Neural cell (in vitro differentiated cells): ENCODE results near the gene CFAP221. TPM values are rescaled to one million over a fixed set of nuclear protein-coding genes. Genes with fewer than 3 reads are reported as not detected.
"Not testable (repeated sequence)": the region's sequence is repeated elsewhere in the genome, so short reads cannot be mapped to it uniquely, and the experiment has no call there.

Source experiments
- H2AFZ ChIP-seq: fragments of 200-600, 300-800 bp; sonication (generic), shearing (Covaris generic); 2 replicates; pipeline ENCODE4 v1.6.0; 2014; ENCODE audit warnings: low read depth, mild to moderate bottlenecking, antibody characterized with exemption, low read length, moderate library complexity
- H3F3A ChIP-seq: fragments of 200-600 bp; shearing (Covaris generic); 2 replicates; pipeline ENCODE4 v1.6.1; 2016; ENCODE audit warnings: mild to moderate bottlenecking, moderate library complexity, mixed read lengths, antibody characterized with exemption, low read length; ENCODE audit not compliant: insufficient read depth, poor library complexity, severe bottlenecking
- H3K27ac ChIP-seq: fragments of 200-600, 300-800 bp; sonication (generic), shearing (Covaris generic); 2 replicates; pipeline ENCODE4 v1.5.1; 2014; ENCODE audit warnings: mild to moderate bottlenecking, low read length, moderate library complexity
- H3K27me3 ChIP-seq: fragments of 300-800, 200-600 bp; sonication (generic), shearing (Covaris generic); 2 replicates; pipeline ENCODE4 v1.6.0; 2014; ENCODE audit warnings: mild to moderate bottlenecking, low read depth, low read length, moderate library complexity; ENCODE audit not compliant: insufficient read depth
- H3K36me3 ChIP-seq: fragments of 300-800, 200-600 bp; sonication (generic), shearing (Covaris generic); 2 replicates; pipeline ENCODE4 v1.5.1; 2014; ENCODE audit warnings: mild to moderate bottlenecking, antibody characterized with exemption, low read length, moderate library complexity; ENCODE audit not compliant: insufficient read depth
- H3K4me2 ChIP-seq: fragments of 300-800, 200-600 bp; sonication (generic), shearing (Covaris generic); 2 replicates; pipeline ENCODE4 v1.6.0; 2014; ENCODE audit warnings: mild to moderate bottlenecking, low read length
- H3K4me3 ChIP-seq: fragments of 300-800, 200-600 bp; sonication (generic), shearing (Covaris generic); 2 replicates; pipeline ENCODE4 v1.5.1; 2014; ENCODE audit warnings: mild to moderate bottlenecking, low read length, moderate library complexity
- H3K79me2 ChIP-seq: fragments of 200-600 bp; shearing (Covaris generic); replicated peaks from 2 replicates; pipeline ENCODE4 v1.6.0; 2014; ENCODE audit warnings: mild to moderate bottlenecking, low read length, moderate library complexity; ENCODE audit not compliant: insufficient read depth
- H3K9ac ChIP-seq: fragments of 300-800, 200-600 bp; sonication (generic), shearing (Covaris generic); 2 replicates; pipeline ENCODE4 v1.6.1; 2016; ENCODE audit warnings: mild to moderate bottlenecking, low read length, mixed read lengths
- H3K9me2 ChIP-seq: fragments of 200-600 bp; shearing (Covaris generic); 2 replicates; pipeline ENCODE4 v1.6.1; 2016; ENCODE audit warnings: mild to moderate bottlenecking, low read length, mixed read lengths; ENCODE audit not compliant: insufficient read depth
- H3K9me3 ChIP-seq: fragments of 200-600, 300-800 bp; sonication (generic), shearing (Covaris generic); 2 replicates; pipeline ENCODE4 v1.6.1; 2016; ENCODE audit warnings: mild to moderate bottlenecking, mixed run types, low read length, moderate library complexity, mixed read lengths
- H4K20me1 ChIP-seq: fragments of 200-600 bp; shearing (Covaris generic); 2 replicates; pipeline ENCODE4 v1.6.1; 2016; ENCODE audit warnings: mild to moderate bottlenecking, mixed run types; ENCODE audit not compliant: insufficient read depth
- EP300 ChIP-seq: fragments of 450-650 bp; conservative IDR thresholded peaks from 2 replicates; pipeline ENCODE4 v1.6.1; 2014; ENCODE audit warnings: antibody characterized with exemption, mild to moderate bottlenecking, moderate library complexity; ENCODE audit not compliant: poor library complexity, severe bottlenecking
- EZH2 ChIP-seq: fragments of 200-600, 300-800 bp; shearing (Covaris generic), sonication (generic); IDR thresholded peaks from 2 replicates; pipeline ENCODE4 v1.6.1; 2014; ENCODE audit warnings: antibody characterized with exemption, low read length, borderline replicate concordance, mild to moderate bottlenecking; ENCODE audit not compliant: insufficient read depth, poor library complexity, severe bottlenecking
- MXI1 ChIP-seq: fragments of 450-650 bp; conservative IDR thresholded peaks from 2 replicates; pipeline ENCODE4 v1.6.1; 2014; ENCODE audit warnings: antibody characterized with exemption, mild to moderate bottlenecking; ENCODE audit not compliant: poor library complexity, severe bottlenecking
- POLR2AphosphoS5 ChIP-seq: IDR thresholded peaks from 2 replicates; pipeline ENCODE4 v1.6.1; 2012
- RAD21 ChIP-seq: fragments of 450-650 bp; conservative IDR thresholded peaks from 2 replicates; pipeline ENCODE4 v1.6.1; 2014; ENCODE audit warnings: antibody characterized with exemption, mild to moderate bottlenecking, moderate library complexity
- SMC3 ChIP-seq: fragments of 450-650 bp; conservative IDR thresholded peaks from 2 replicates; pipeline ENCODE4 v1.6.1; 2014; ENCODE audit warnings: antibody characterized with exemption, mild to moderate bottlenecking, moderate library complexity; ENCODE audit not compliant: poor library complexity
- TAF1 ChIP-seq: IDR thresholded peaks from 2 replicates; pipeline ENCODE4 v1.6.1; 2012; ENCODE audit warnings: low read depth
- polyA plus RNA-seq: library from polyadenylated mRNA; depleted of rRNA; stranded (reverse); fragments of >200 nt; gene quantifications from 2 replicates; pipeline ENCODE4 v1.2.3, GENCODE V29; 2014
- TF ChIP-seq, protein P1 (sequence below): fragments of 450-650 bp; IDR thresholded peaks from 2 replicates; pipeline ENCODE4 v1.5.1; 2014; ENCODE audit warnings: antibody characterized with exemption, mild to moderate bottlenecking, moderate library complexity; ENCODE audit not compliant: poor library complexity, severe bottlenecking
- TF ChIP-seq, protein P2 (sequence below): IDR thresholded peaks from 2 replicates; pipeline ENCODE4 v1.6.1; 2012; ENCODE audit warnings: borderline replicate concordance

CFAP221 gene
- polyA plus RNA-seq, 1 donor from 2014 or later, result 7.0 TPM

DNA sequence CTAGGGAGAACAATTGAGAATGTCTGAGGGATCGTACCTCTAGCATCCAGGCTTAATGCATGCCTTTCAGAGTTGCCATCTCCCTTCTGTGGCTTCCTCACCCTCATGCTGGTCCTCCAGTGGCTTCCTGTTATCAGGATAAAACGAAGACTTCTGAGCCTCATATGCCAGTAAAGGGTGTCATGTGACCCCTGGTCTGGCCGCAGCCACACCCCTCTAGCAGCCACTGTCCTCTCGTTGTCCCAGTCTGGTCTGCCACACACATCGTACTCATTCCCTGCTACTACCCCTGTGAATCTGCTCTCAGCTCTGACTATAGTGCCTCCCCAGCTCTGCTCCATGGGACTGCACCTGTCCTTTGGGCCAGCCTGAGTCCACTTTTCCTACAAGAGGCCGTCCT, 72.2 kb downstream of the CFAP221 start:
- Histone ChIP-seq H3K4me2 (no peak overlapping the region), H2AFZ (no peak overlapping the region), H4K20me1 (no peaks in the 10 kb centered on the region), H3K9ac (no peak overlapping the region), H3K36me3 (no peaks in the 10 kb centered on the region), H3K79me2 (no peaks in the 10 kb centered on the region), H3K9me3 (no peaks in the 10 kb centered on the region), H3K27me3 (no peaks in the 10 kb centered on the region), H3K27ac (no peak overlapping the region), H3K9me2 (no peaks in the 10 kb centered on the region), H3F3A (no peaks in the 10 kb centered on the region), H3K4me3 (no peak overlapping the region)
- TF ChIP-seq MXI1 (no peak), EZH2 (no peak), TAF1 (no peak), POLR2AphosphoS5 (no peak), EP300 (no peak), RAD21 (no peak), SMC3 (no peak)
- TF ChIP-seq, protein P1, sequence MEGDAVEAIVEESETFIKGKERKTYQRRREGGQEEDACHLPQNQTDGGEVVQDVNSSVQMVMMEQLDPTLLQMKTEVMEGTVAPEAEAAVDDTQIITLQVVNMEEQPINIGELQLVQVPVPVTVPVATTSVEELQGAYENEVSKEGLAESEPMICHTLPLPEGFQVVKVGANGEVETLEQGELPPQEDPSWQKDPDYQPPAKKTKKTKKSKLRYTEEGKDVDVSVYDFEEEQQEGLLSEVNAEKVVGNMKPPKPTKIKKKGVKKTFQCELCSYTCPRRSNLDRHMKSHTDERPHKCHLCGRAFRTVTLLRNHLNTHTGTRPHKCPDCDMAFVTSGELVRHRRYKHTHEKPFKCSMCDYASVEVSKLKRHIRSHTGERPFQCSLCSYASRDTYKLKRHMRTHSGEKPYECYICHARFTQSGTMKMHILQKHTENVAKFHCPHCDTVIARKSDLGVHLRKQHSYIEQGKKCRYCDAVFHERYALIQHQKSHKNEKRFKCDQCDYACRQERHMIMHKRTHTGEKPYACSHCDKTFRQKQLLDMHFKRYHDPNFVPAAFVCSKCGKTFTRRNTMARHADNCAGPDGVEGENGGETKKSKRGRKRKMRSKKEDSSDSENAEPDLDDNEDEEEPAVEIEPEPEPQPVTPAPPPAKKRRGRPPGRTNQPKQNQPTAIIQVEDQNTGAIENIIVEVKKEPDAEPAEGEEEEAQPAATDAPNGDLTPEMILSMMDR, result no peak
- TF ChIP-seq, protein P2, sequence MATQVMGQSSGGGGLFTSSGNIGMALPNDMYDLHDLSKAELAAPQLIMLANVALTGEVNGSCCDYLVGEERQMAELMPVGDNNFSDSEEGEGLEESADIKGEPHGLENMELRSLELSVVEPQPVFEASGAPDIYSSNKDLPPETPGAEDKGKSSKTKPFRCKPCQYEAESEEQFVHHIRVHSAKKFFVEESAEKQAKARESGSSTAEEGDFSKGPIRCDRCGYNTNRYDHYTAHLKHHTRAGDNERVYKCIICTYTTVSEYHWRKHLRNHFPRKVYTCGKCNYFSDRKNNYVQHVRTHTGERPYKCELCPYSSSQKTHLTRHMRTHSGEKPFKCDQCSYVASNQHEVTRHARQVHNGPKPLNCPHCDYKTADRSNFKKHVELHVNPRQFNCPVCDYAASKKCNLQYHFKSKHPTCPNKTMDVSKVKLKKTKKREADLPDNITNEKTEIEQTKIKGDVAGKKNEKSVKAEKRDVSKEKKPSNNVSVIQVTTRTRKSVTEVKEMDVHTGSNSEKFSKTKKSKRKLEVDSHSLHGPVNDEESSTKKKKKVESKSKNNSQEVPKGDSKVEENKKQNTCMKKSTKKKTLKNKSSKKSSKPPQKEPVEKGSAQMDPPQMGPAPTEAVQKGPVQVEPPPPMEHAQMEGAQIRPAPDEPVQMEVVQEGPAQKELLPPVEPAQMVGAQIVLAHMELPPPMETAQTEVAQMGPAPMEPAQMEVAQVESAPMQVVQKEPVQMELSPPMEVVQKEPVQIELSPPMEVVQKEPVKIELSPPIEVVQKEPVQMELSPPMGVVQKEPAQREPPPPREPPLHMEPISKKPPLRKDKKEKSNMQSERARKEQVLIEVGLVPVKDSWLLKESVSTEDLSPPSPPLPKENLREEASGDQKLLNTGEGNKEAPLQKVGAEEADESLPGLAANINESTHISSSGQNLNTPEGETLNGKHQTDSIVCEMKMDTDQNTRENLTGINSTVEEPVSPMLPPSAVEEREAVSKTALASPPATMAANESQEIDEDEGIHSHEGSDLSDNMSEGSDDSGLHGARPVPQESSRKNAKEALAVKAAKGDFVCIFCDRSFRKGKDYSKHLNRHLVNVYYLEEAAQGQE, result no peak

DNA sequence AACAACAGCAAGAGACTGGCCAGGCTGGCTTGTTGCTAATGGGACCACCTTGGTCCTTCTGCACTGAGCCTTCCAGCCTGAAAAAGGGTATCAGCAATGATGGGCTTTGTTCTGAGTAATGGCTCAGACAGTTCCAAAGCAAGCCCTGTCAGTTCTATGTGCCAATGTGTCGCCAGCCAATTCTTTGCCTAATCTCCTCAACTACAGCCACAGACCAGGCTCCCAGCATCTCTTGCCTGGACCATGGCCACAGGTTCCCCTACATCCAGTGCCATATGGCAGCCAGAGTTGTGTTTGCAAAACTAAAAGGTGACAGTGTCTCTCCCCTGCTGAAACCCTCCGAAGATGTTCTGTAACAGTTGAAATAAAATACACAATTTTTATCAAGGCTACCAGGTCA, 73.2 kb downstream of the CFAP221 start:
- Histone ChIP-seq H3K9me2 (no peaks in the 10 kb centered on the region), H2AFZ (no peak overlapping the region), H3K4me3 (no peak overlapping the region), H3K9ac (no peak overlapping the region), H3K79me2 (no peaks in the 10 kb centered on the region), H3K27ac (no peak overlapping the region), H3F3A (no peaks in the 10 kb centered on the region), H3K27me3 (no peaks in the 10 kb centered on the region), H3K36me3 (no peaks in the 10 kb centered on the region), H4K20me1 (no peaks in the 10 kb centered on the region), H3K4me2 (no peak overlapping the region), H3K9me3 (no peaks in the 10 kb centered on the region)
- TF ChIP-seq EP300 (no peak), TAF1 (no peak), EZH2 (no peak), MXI1 (no peak), POLR2AphosphoS5 (no peak), RAD21 (no peak), SMC3 (no peak)
- TF ChIP-seq, protein P1, result no peak
- TF ChIP-seq, protein P2, result no peak

DNA sequence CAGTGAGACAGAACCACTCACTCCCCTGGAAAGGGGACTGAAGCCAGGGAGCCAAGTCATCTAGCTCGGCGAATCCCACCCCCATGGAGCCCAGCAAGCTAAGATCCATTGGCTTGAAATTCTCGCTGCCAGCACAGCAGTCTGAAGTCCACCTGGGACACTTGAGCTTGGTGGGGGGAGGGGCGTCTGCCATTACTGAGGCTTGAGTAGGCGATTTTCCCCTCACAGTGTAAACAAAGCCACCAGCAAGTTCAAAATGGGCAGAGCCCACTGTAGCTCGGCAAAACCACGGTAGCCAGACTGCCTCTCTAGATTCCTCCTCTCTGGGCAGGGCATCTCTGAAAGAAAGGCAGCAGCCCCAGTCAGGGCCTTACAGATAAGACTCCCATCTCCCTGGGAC, 74.5 kb downstream of the CFAP221 start:
- H3K9me2 ChIP-seq, H3K4me3 ChIP-seq, H3K79me2 ChIP-seq, H4K20me1 ChIP-seq, H2AFZ ChIP-seq, H3F3A ChIP-seq, H3K27me3 ChIP-seq, H3K27ac ChIP-seq, H3K9ac ChIP-seq, H3K4me2 ChIP-seq, H3K36me3 ChIP-seq, H3K9me3 ChIP-seq: not testable (repeated sequence)
